Measurements from ENCODE around the gene UNC5B. TPM values are rescaled to one million over a fixed set of nuclear protein-coding genes. Genes with fewer than 3 reads are reported as not detected.

UNC5B gene
- total RNA-seq, 1 experiment from 2014 or later: 9.9 TPM

GRCh38 chr10:71255808-71256660, 43.7 kb downstream of the UNC5B start:
- Histone ChIP-seq H3K27ac (ENCODE audit: low read depth, low read length, poor library complexity, severe bottlenecking) (peak overlapping the region; percentile 16), H3K4me1 (ENCODE audit: insufficient read depth, low read length, poor library complexity, severe bottlenecking) (peaks cover 16% of the 10 kb centered on the region), H3K4me3 (ENCODE audit: low read depth, low read length, poor library complexity, severe bottlenecking) (no peak overlapping the region), H3K36me3 (ENCODE audit: insufficient read depth, low read length, poor library complexity, severe bottlenecking) (no peaks in the 10 kb centered on the region), H3K27me3 (replicated peaks; ENCODE audit: insufficient read depth, low read depth, low read length, poor library complexity) (no peaks in the 10 kb centered on the region), H3K9me3 (ENCODE audit: low read depth, low read length, poor library complexity, severe bottlenecking) (no peaks in the 10 kb centered on the region)
- POLR2A ChIA-PET (ENCODE audit: low non-redundant PET): no interaction called here
- CTCF ChIA-PET: no interaction called here
- intact Hi-C loops (cut with micrococcal nuclease; ENCODE audit: unreplicated experiment): no loop called here
- no TSS peak for BruUV-seq (replicated peaks)
- TF ChIP-seq CTCF (conservative IDR thresholded peaks at IDR 0.05; ENCODE audit: low read depth, low read length) (no peak), EZH2 (IDR thresholded peaks at IDR 0.05; ENCODE audit: borderline replicate concordance, low read depth, low read length, poor library complexity, severe bottlenecking) (no peak)
- no peak for DNase-seq (ENCODE audit: low spot score)

GRCh38 chr10:71256661-71257318, 44.4 kb downstream of the UNC5B start:
- H3K4me1 ChIP-seq (ENCODE audit: insufficient read depth, low read length, poor library complexity, severe bottlenecking): peaks cover 17% of the 10 kb centered on the region
- intact Hi-C loops (cut with micrococcal nuclease; ENCODE audit: unreplicated experiment): no loop called here

More at GRCh38 chr10:71256661-71257318, 44.4 kb downstream of the UNC5B start:
- no peak for DNase-seq (ENCODE audit: low spot score)
- CTCF ChIA-PET: no interaction called here
- no peak overlapping the region for H3K4me3 ChIP-seq (ENCODE audit: low read depth, low read length, poor library complexity, severe bottlenecking)
- no peaks in the 10 kb centered on the region for H3K36me3 ChIP-seq (ENCODE audit: insufficient read depth, low read length, poor library complexity, severe bottlenecking)
- H3K9me3 ChIP-seq (ENCODE audit: low read depth, low read length, poor library complexity, severe bottlenecking): no peaks in the 10 kb centered on the region
- TF ChIP-seq CTCF (conservative IDR thresholded peaks at IDR 0.05; ENCODE audit: low read depth, low read length) (no peak), EZH2 (IDR thresholded peaks at IDR 0.05; ENCODE audit: borderline replicate concordance, low read depth, low read length, poor library complexity, severe bottlenecking) (no peak)
- no TSS peak for BruUV-seq (replicated peaks)
- POLR2A ChIA-PET (ENCODE audit: low non-redundant PET): no interaction called here
- H3K27me3 ChIP-seq (replicated peaks; ENCODE audit: insufficient read depth, low read depth, low read length, poor library complexity): no peaks in the 10 kb centered on the region
- no peak overlapping the region for H3K27ac ChIP-seq (ENCODE audit: low read depth, low read length, poor library complexity, severe bottlenecking)

Measured in A673 (cell line).